ENCODE measurements around the gene SCRN3. TPM values are rescaled to one million over a fixed set of nuclear protein-coding genes. Genes with fewer than 3 reads are reported as not detected.
"Not testable (repeated sequence)": the region's sequence is repeated elsewhere in the genome, so short reads cannot be mapped to it uniquely, and the experiment has no call there.

Gene SCRN3, protein sequence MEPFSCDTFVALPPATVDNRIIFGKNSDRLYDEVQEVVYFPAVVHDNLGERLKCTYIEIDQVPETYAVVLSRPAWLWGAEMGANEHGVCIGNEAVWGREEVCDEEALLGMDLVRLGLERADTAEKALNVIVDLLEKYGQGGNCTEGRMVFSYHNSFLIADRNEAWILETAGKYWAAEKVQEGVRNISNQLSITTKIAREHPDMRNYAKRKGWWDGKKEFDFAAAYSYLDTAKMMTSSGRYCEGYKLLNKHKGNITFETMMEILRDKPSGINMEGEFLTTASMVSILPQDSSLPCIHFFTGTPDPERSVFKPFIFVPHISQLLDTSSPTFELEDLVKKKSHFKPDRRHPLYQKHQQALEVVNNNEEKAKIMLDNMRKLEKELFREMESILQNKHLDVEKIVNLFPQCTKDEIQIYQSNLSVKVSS
- 25.0 TPM for total RNA-seq

DNA sequence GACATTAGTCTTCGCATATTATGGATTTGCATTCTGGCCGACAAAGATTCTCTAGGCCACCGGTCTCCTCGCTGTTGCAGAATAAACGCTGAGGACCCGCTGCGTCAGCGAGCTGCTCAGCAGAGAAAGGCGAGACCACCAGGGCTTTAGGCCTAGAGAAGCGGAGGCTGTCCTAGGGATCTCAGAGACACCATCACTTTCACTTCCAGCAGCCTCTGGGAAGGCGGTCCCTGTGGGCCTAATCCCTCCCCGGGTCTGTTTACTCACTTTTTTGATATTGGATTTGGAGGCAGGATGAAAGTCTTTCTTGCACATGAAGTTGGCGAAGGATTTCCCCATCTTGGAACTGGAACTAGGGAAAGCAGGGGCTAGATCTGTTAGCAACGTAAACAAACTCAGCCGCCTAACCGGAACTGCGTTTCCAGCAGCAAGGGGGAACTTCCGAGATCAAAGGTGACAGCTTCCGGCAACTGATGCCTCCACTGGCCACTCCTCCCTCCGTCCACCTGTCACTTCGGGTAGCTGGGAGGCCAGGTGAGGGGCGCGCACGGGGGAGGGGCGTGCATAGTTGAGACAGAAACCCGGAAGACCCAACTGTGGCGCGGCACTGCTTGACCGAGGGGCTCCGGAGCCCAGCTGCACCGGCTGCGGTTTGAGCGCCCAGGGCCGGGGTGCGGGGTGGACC lies at the start of gene SCRN3:
TSS of gene SCRN3 (plus strand) at position 447 of the 685 bp plus-strand sequence. CDS start 2,554 bp downstream, outside the sequence.
- peak; percentile 93 for ATAC-seq
- intact Hi-C loops (cut with DNase I) = no loop called here
- DNase-seq (ENCODE audit: low spot score) = peak; percentile 77

DNA sequence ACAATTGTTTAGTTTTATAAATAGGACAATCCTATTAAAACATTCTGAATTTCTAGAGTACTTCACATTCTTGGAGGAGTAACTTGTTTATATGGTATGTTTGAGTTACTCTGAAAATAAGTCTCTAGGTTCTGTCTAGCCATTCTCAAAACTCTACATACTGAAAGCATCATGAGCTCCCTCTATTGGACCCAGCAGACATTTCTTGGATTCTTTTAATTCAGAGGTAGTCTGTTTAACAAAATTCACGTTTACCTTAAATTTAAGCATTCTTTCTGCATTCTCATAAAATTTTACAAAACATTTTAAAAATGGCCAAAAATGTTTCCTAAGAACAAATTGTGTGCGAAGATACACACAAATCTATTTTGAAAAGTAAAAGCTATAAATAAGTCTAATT lies 45.5 kb upstream of the SCRN3 start:
- DNase-seq (ENCODE audit: low spot score) (no peak), ATAC-seq (no peak)
- intact Hi-C loops (cut with DNase I) = no loop called here

DNA sequence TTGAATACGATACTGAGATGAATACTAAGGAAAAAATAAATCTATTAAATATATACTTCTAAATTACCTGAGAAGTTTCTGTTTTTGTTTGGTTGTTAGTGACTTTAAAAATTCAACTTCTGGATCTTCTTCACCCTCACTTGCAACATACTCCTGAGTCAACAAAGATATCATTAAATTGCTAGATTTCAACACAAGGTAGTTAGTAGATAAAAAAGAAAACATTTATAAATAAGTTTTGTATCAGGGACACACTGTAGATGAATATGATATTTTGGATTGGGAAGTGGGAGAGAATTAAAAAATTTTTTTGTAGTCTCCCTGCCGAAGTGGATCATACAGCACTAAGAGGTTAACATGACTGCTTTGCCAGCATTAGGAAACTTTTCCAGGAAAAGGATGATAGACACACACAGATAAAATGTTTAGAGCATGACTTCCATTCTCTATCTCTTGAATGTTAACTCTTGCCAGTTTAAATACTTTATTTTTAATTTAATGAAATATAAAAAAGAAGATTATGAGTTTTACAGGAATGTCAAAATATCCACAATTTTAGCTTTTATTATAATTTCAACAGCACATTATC lies 44.8 kb upstream of the SCRN3 start:
- no peak for ATAC-seq
- DNase-seq (ENCODE audit: low spot score) = no peak
- intact Hi-C loops (cut with DNase I) = no loop called here

DNA sequence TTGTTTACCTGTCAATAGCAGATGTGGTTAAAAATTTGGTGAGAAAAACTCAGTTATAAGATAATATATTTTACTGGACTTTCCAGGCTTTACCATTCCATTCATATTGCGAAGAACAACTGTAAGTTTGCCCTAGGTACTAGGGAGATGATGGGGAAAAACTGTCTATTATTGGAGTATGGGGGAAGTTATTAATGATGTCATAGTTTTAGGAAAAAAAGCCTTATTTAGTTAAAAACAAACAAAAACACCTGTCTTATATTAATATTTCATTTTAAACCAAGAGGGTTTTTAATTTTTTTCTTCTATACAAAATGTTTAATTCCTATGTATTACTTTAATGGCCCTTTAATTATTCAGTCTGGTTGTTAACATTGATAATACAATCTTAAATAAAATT lies 42.5 kb upstream of the SCRN3 start:
- DNase-seq (ENCODE audit: low spot score) (no peak), ATAC-seq (no peak)
- intact Hi-C loops (cut with DNase I) = no loop called here

DNA sequence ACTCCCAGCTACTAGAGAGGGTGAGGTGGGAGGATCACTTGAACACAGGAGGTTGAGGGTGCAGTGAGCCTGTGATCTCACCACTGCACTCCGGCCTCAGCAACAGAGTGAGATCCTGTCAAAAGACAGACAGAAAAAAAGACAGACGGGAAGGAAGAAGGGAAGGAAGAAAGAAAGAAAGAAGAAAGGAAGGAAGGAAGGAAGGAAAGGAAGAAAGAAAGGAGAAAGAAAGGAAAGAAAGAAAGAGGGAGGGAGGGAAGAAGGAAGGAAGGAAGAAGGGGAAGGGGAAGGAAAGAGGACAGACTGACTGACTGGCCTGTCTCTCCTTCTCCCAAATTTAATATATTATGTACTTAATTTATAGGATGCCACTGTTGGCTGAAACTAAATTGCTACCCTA lies 39.2 kb upstream of the SCRN3 start:
- DNase-seq (ENCODE audit: low spot score) (no peak), ATAC-seq (no peak)
- intact Hi-C loops (cut with DNase I) = no loop called here

DNA sequence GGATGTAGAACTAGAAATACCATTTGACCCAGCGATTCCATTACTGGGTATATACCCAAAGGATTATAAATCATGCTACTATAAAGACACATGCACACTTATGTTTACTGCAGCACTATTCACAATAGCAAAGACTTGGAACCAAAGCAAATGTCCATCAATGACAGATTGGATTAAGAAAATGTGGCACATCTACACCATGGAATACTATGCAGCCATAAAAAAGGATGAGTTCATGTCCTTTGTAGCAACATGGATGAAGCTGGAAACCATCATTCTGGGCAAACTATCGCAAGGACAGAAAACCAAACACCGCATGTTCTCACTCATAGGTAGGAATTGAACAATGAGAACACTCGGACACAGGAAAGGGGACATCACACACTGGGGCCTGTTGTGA lies 35.9 kb upstream of the SCRN3 start:
- intact Hi-C loops (cut with DNase I); DNase-seq (ENCODE audit: low spot score); ATAC-seq: not testable (repeated sequence)

DNA sequence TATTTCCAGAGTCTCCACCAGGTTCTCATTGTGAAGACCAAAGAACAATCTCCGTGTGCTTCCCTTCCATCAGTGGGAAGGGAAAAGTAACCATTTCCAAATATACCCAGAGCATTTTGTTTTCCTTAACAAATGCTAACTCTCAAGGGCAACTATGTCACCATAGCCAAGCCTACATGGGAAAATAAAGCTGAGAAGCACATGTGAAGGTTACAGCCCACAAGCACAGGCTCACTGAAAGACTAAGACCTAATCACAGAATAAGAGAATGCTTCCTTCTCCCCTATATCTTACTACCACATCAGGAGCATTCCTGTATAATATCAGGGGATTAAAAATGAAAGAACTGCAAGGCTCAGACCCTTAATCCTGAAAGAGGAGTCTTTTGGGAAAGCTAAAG lies 32.6 kb upstream of the SCRN3 start:
- ATAC-seq = no peak
- intact Hi-C loops (cut with DNase I) = no loop called here
- DNase-seq (ENCODE audit: low spot score) = no peak

DNA sequence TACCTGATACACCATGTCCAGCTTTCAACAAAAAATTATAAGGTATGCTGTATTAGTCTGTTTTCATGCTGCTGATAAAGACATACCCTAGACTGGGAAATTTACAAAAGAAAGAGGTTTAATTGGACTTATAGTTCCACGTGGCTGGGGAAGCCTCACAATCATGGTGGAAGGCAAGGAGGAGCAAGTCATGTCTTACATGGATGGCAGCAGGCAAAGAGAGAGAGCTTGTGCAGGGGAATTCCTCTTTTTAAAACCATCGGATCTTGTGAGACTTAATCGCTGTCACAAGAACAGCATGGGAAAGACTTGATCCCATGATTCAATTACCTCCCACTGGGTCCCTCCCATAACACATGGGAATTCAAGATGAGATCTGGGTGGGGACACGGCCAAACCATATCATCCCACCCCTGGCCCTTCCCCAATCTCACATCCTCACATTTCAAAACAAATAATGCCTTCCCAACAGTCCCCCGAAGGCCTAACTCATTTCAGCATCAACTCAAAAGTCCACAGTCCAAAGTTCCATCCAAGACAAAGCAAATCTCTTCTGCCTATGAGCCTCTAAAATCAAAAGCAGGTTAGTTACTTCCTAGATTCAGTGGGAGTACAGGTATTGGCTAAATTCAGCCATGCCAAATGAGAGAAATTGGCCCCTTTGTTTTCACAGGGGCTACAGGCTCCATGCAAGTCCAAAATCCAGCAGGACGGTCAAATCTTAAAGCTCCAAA lies 31.9 kb upstream of the SCRN3 start:
- intact Hi-C loops (cut with DNase I); DNase-seq (ENCODE audit: low spot score); ATAC-seq: not testable (repeated sequence)

DNA sequence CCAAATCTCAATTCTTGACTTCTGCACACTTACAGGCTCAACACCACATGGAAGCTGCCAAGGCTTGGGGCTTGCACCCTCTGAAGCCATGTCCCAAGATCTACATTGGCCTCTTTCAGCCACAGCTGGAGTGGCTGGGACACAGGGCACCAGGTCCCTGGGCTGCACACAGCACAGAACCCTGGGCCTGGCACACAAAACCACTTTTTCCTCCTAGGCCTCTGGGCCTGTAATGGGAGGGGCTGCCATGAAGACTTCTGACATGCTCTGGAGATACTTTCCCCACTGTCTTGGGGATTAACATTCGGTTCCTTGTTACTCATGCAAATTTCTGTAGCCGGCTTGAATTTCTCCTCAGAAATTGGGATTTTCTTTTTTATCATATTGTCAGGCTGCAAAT lies 30.9 kb upstream of the SCRN3 start:
- ATAC-seq (no peak), DNase-seq (ENCODE audit: low spot score) (no peak)
- intact Hi-C loops (cut with DNase I) = no loop called here

DNA sequence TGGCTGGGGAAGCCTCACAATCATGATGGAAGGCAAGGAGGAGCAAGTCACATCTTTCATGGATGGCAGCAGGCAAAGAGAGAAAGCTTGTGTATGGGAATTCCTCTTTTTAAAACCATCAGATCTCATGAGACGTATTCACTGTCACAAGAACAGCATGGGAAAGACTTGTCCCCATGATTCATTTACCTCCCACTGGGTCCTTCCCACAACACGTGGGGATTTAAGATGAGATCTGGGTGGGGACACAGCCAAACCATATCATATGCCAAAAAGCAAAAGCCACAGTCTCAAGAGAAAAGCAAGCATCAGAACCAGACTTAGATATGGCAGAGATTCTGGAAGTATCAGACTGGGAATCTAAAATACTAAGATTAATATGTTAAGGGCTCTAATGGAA lies 30.0 kb upstream of the SCRN3 start:
- intact Hi-C loops (cut with DNase I) = no loop called here
- DNase-seq (ENCODE audit: low spot score) (no peak), ATAC-seq (no peak)

DNA sequence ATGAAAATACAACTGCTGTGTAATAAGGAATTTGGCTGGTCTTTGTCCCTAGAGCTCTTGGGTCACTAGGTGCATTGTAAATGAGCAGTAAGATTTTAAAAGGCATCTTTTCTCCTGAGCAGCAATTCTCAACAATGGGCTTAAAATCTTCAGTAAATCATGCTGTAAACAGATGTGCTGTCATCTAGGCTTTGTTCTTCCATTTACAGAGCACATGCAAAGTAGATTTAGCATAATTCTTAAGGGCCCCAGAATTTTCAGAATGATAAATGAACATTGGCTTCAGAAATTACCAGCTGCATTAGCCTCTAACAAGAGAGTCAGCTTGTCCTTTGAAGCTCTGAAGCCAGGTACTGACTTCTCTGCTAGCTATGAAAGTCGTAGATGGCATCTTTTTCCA lies 26.8 kb upstream of the SCRN3 start:
- ATAC-seq (no peak), DNase-seq (ENCODE audit: low spot score) (no peak)
- intact Hi-C loops (cut with DNase I) = no loop called here

DNA sequence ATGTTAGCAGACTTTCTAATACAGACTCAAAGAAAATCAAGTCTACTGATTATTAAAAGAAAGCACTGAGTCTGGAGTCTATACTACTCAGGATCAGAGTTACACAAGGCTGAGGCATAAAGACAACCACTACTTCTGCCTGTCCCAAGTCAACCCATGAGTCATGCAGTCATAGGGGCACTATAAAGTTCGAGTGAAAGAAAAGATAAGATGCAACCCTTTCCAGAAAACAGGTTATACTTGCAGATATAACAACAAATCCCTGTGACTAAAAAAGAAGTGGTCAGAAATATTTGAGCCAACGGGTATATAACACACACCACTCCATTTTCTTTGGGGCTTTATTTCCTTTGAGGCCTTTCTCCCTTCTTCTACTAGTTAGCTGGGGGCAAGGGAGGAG lies 18.6 kb upstream of the SCRN3 start:
- ATAC-seq (no peak), DNase-seq (ENCODE audit: low spot score) (no peak)
- intact Hi-C loops (cut with DNase I) = no loop called here

DNA sequence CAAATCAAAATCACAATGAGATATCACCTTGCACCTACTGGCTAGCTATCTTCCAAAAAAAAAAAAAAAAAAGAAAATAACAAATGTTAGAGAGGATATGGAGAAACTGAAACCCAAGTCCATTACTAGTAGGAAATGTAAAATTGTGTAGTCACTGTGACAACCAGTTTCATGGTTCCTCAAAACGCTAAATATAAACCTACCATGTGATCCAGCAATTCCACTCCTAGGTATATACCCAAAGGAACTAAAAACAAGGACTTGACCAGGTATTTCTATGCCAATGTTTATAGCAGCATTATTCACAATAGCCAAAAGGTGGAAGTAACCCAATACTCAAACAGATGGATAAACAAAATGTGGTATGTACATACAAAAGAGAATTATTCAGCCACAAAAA lies 11.7 kb upstream of the SCRN3 start:
- DNase-seq (ENCODE audit: low spot score) (no peak), ATAC-seq (no peak)
- intact Hi-C loops (cut with DNase I) = no loop called here

DNA sequence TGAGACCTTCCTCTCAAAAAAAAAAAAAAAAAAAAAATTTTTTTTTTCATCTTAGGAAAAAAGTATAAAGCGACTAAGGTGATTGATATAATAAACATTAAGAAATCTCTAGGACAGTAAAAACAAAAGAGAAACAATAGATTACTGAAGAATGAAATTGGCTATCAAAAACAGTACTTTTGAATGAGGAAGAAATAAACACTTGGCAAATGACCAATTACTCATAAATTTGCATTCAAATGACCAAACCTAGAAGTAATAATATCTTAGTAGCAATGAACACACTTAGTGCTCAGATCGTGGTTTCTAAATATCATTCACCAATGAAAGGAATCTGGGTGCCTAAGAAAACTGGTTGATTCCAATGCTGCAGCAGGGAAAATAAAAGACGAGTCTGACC lies 10.3 kb upstream of the SCRN3 start:
- ATAC-seq (no peak), DNase-seq (ENCODE audit: low spot score) (no peak)
- intact Hi-C loops (cut with DNase I) = no loop called here

DNA sequence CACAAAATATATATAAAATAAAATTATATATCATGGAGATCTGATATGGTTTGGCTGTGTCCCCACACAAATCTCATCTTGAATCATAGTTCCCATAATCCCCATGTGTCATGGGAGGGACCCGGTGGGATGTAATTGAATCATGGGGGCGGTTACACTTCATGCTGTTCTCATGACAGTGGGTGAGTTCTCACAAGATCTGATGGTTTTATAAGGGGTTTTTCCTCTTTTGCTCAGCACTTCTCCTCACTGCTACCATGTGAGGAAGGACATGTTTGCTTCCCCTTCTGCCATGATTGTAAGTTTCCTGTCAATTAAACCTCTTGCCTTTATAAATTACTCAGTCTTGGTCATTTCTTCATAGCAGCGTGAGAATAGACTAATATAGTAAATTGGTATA lies 6.8 kb upstream of the SCRN3 start:
- intact Hi-C loops (cut with DNase I); DNase-seq (ENCODE audit: low spot score); ATAC-seq: not testable (repeated sequence)

DNA sequence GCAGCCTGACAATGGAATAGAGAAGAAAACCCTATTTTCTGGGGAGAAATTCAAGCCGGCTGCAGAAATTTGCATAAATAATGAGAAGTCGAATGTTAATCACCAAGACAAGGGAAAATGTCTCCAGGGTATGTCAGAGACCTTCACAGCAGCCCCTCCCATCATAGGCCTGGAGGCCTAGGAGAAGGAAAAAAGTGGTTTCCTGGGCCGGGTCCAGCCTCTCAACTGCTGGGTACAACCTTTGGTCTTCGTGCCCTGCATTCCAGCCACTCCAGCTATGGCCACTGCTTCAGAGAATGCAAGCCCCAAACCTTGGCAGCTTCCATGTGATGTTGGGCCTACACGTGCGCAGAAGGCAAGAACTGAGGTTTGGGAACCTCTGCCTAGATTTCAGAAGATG lies 6.0 kb upstream of the SCRN3 start:
- DNase-seq (ENCODE audit: low spot score) = no peak
- intact Hi-C loops (cut with DNase I) = no loop called here
- no peak for ATAC-seq

DNA sequence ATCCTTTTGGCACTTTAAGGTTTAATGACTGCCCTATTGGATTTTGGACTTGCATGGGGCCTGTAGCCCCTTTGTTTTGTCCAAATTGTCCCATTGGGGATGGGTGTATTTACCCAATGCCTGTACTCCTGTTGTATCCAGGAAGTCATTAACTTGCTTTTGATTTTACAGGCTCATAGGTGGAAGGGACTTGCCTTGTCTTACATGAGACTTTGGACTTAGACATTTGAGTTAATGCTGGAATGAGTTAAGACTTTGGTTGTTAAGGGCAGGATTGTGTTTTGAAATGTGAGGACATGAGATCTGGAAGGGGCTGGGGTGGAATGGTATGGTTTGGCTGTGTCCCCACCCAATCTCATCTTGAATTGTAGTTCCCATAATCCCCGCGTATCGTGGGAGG lies 5.2 kb upstream of the SCRN3 start:
- DNase-seq (ENCODE audit: low spot score); ATAC-seq; intact Hi-C loops (cut with DNase I): not testable (repeated sequence)

DNA sequence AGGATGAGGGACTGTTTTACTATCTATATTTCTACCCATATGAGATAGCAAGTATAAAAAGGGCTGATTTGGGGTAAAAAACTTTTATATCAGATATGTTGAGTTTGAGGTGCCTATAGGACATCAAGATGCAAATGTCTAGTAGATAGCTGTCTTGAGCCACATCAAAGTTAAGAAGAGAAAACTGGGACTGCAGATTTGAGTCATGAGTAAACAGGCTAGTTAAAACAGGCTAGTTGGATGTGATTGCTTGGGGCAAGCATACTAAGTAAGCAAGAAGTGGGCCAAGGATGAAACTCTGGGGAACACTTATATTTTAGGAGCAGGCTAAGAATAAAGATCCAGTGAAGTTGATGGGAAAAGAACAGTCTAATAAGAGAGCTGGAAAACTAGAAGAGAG lies 2.8 kb upstream of the SCRN3 start:
- DNase-seq (ENCODE audit: low spot score) (no peak), ATAC-seq (no peak)
- intact Hi-C loops (cut with DNase I) = no loop called here

DNA sequence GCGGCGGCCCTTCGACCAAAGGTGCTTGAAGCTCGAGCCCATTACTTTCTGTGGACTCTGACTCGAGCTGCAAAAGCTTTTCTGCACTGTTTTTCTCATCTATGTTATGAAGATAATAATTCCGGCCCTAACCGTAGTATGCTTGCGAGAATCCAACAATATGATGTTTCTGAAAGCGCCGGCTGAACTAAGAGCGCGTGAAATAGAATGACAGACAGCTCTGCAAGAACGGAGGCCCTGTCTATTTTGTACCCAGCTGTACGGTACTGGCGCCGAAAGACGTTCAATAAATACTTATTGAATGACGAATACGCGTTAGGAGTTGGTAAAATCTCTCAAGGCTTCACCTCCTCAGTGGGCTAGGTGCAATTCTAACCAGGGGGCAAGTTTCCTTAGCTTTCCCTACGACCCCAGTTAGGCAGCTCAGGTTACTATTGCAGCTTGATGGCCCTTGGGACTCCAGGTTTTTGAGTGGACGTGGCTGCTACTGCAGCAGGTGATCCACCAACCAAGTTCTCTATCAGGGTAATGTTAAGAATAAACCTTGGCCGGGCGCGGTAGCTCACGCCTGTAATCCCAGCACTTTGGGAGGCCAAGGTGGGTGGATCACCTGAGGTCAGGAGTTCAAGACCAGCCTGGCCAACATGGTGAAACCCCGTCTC lies 570 bp downstream of the SCRN3 start:
- intact Hi-C loops (cut with DNase I) = no loop called here
- peak; percentile 28 for ATAC-seq
- DNase-seq (ENCODE audit: low spot score) = no peak

Data from sciatic nerve (tissue), 2 donors.